Adrenal gland (tissue), 12 donors: ENCODE measurements around the gene CDCA4. TPM values are rescaled to one million over a fixed set of nuclear protein-coding genes. Genes with fewer than 3 reads are reported as not detected.

Source experiments
- DNase-seq, 7 donors: peaks; one replicate each; pipeline ENCODE4 v3.0.0-alpha.2; 2019 to 2020
- H3K27ac ChIP-seq, 5 donors: fragments of 200-600 bp; sonication (generic) in 4 of 5; 1 replicate in 3 of 5; 2 replicates in 2 of 5; pipeline versions ENCODE4 v1.5.1 to v1.8.0; 2016 to 2020; ENCODE audit warnings: mild to moderate bottlenecking in 1 of 5
- H3K27me3 ChIP-seq: fragments of 200-600 bp; 2 replicates; pipeline ENCODE4 v1.8.0; 2021
- H3K36me3 ChIP-seq, 2 donors: fragments of 200-600 bp; replicated peaks in 1 of 2; 1 replicate in 1 of 2; 2 replicates in 1 of 2; pipeline versions ENCODE4 v1.5.1 to v1.8.0; 2018 to 2022
- H3K4me1 ChIP-seq, 2 donors: fragments of 200-600 bp; replicated peaks in 1 of 2; 1 replicate in 1 of 2; 2 replicates in 1 of 2; pipeline versions ENCODE4 v1.5.1 to v1.8.0; 2018 to 2021
- H3K4me3 ChIP-seq, 4 donors: fragments of 200-600 bp; sonication (generic) in 3 of 4; one replicate each; pipeline ENCODE4 v1.5.1; 2016 to 2018
- H3K9me3 ChIP-seq, 3 donors: fragments of 200-600 bp; sonication (generic) in 1 of 3; replicated peaks in 1 of 3; 1 replicate in 2 of 3; 2 replicates in 1 of 3; pipeline versions ENCODE4 v1.5.1 to v1.8.0; 2016 to 2021
- CTCF ChIP-seq, 6 experiments: fragments of 450-650 bp in 4 of 6; fragments of 200-600 bp in 2 of 6; sonication (generic) in 1 of 6; IDR thresholded peaks; 1 replicate in 5 of 6; 2 replicates in 1 of 6; pipeline versions ENCODE4 v1.5.1 to v1.8.0; 2016 to 2021; ENCODE audit warnings: antibody characterized with exemption in 6 of 6, mild to moderate bottlenecking in 2 of 6, moderate library complexity in 1 of 6
- POLR2A ChIP-seq, 2 donors: fragments of 450-650 bp; IDR thresholded peaks; one replicate each; pipeline ENCODE4 v1.6.1; 2017; ENCODE audit warnings: antibody characterized with exemption in 2 of 2, mild to moderate bottlenecking in 2 of 2, moderate library complexity in 1 of 2
- WGBS, 4 donors: extraction: QIAGEN DNeasy Blood & Tissue Kit in 2 of 4; methylation state at CpG; one replicate each; pipeline versions ENCODE4 v1.1.5 to v1.1.7; 2013 to 2017; 5-methylcytosine and 5-hydroxymethylcytosine counted together
- intact Hi-C, 2 donors: fragments of 100-400 bp; cut with DNase I; formaldehyde crosslinking; loops; one replicate each; pipeline versions ENCODE4 v1.14.1 to v1.15.0; 2022 to 2023
- polyA plus RNA-seq, 3 donors: library from polyadenylated mRNA; stranded (reverse); fragments of 200-250 nt in 2 of 3; fragments of 350-450 nt in 1 of 3; fragmentation: Illumina TruSeq in 1 of 3; extraction: RNeasy Lipid Tissue Mini Kit (QIAGEN cat#74804) in 1 of 3; gene quantifications; one replicate each; pipeline ENCODE4 v1.2.3, GENCODE V29; 2013 to 2014
- total RNA-seq, 9 donors: library from RNA; depleted of rRNA in 4 of 9; stranded (reverse); fragments of >200 nt in 4 of 9; fragments of 120-200 nt in 1 of 9; fragmentation: NEBNext Ultra II Directional in 1 of 9; extraction: Animal tissue kit (Norgen Biotek cat#: 25700) in 1 of 9; gene quantifications; one replicate each; pipeline versions ENCODE4 v1.1.0 to v1.2.4, GENCODE V29; 2013 to 2023
- donor health status: healthy with polysubstance abuse.
- donor health status: Bipolar disorder and iron deficiency.
- donor health status: DM: yes; HTN: yes; CAD: no.
- donor health status: DM: no; HTN: no; CAD: no.
- donor health status: DM: no; HTN: no; CAD: no.
- donor health status: DM: yes; HTN: yes; CAD: no.

The CDCA4 gene
- total and polyA plus RNA-seq, 12 donors = 0.66 to 10.5 (median 4.1) TPM

DNA sequence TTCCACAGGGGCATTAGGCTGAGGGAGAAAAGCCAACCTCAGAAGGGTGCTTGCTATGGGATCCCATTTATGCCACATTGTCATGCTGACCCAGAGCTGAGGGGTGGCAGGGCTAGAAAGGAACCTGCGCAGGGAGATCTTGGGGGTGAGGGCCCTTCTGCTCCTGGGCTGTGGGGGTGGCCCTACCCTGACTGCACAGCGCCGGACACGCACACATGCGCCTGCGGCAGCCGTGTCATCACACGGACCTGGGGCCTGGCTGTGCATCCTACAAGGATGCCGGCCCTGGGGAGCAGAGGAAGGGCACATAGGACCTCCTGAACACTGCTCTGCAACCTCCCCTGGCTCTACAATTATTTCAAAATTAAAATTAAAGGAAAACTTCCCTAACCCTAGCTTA, 6.9 kb downstream of the CDCA4 start:
- WGBS, 4 donors = 83 to 90% (median 89%) methylated on average over 2 to 9 of the region's 9 CpGs
- peaks cover 0 to 21% of the 10 kb centered on the region in 2 donors for H3K36me3 ChIP-seq
- intact Hi-C loops = no loop called here
- no peaks in the 10 kb centered on the region for H3K27me3 ChIP-seq
- no peaks in the 10 kb centered on the region for H3K9me3 ChIP-seq
- no peak overlapping the region for H3K27ac ChIP-seq
- peaks cover 0 to 5% of the 10 kb centered on the region in 2 donors for H3K4me1 ChIP-seq
- no peak overlapping the region for H3K4me3 ChIP-seq
- no peak for DNase-seq
- TF ChIP-seq CTCF (IDR thresholded peaks at IDR 0.05) (no peak), POLR2A (IDR thresholded peaks at IDR 0.05) (no peak)

DNA sequence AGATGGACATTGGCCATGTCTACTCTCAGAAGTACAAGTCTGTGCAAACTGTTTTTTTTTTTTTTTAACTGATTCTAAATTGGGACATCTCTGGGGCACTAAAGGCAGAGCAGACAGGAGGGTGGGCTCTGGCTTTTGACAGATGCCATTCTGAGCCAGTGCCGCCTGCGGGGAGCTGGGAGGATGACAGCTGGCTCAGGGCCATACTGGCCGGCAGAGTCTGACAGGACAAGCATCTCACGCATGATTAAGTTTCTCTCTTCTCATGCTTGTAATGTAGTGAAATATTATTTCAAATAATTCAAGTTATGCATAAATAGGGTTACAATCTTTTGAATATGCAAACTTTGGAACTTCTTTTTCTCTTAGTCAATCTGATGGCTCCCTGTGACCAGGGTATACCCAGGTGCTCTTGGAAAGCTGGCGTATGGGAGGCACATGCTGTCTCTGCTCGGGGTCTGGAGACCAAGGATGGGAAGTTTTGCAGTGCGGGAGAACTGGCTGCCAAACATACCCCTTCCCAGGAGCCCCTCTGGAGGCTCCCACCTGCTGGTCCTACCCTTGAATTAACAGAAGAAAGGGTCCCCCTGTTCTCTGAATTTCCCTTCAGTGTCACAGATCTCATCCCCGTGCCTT, 7.6 kb downstream of the CDCA4 start:
- Histone ChIP-seq H3K36me3 (peaks cover 0 to 21% of the 10 kb centered on the region in 2 donors), H3K9me3 (no peaks in the 10 kb centered on the region), H3K4me3 (no peak overlapping the region), H3K27ac (no peak overlapping the region), H3K4me1 (peaks cover 0 to 4% of the 10 kb centered on the region in 2 donors), H3K27me3 (no peaks in the 10 kb centered on the region)
- peak in 2 of 7 donors; percentile 25 to 39 for DNase-seq
- TF ChIP-seq POLR2A (IDR thresholded peaks at IDR 0.05) = no peak
- no peak for TF ChIP-seq CTCF (IDR thresholded peaks at IDR 0.05)
- intact Hi-C loops = no loop called here
- 46 to 56% (median 49%) methylated on average over 8 of the region's 8 CpGs for WGBS, 4 donors

DNA sequence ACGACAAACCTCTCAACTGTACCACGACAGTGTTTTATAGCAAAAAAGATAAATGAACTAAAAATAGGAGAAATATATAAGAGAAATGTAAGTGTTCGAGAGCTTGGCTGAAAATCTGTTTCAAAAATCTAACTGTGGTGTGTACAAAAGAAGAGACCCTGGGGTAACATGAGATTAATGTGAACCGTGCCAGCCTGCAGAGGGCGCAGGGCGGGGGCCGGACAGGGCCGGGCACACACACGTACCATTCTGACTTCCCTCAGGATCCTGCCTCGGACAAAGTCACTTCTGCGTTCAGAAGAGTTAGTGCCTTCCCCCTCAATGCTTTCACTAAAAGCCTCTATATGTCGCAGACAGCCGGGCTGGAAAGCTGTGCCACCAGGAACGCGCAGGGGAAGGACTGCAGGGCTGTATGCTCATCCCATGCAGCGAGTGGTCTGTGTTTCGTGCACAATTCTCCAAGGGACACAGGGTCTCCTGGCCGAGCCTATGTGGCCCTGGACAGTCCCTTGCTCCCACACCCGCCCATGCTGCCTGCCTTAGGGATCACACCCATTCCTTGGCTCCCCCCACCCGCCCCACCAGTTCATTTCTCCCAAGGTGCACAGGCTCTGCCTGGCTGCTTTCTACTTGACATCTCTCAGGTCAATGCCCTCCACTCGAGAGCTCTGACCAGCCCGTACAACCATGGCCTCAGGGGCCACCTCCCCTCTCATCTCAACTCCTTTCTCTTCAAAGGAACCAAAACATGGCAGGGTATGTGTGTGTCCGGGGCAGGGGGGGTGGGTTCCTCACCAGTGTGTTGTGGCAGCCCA, 8.5 kb downstream of the CDCA4 start:
- H3K36me3 ChIP-seq = peaks cover 0 to 21% of the 10 kb centered on the region in 2 donors
- H3K27me3 ChIP-seq = no peaks in the 10 kb centered on the region
- H3K27ac ChIP-seq = no peak overlapping the region
- H3K9me3 ChIP-seq = no peaks in the 10 kb centered on the region
- H3K4me1 ChIP-seq = peaks cover 0 to 4% of the 10 kb centered on the region in 2 donors
- TF ChIP-seq POLR2A (IDR thresholded peaks at IDR 0.05) = no peak
- TF ChIP-seq CTCF (IDR thresholded peaks at IDR 0.05) = peak in 3 of 6 experiments; percentile 20 to 38 (median 25)
- intact Hi-C loops = no loop called here
- H3K4me3 ChIP-seq = no peak overlapping the region
- DNase-seq = peak in 3 of 7 donors; percentile 27 to 42 (median 32)
- 68 to 81% (median 78%) methylated on average over 22 to 23 of the region's 23 CpGs for WGBS, 4 donors

GRCh38 chr14:105011312-105011990, 9.4 kb downstream of the CDCA4 start:
- DNase-seq = no peak
- intact Hi-C loops = no loop called here
- Histone ChIP-seq H3K27ac (no peak overlapping the region), H3K4me1 (peaks cover 0 to 4% of the 10 kb centered on the region in 2 donors), H3K27me3 (no peaks in the 10 kb centered on the region), H3K9me3 (no peaks in the 10 kb centered on the region), H3K36me3 (peaks cover 0 to 21% of the 10 kb centered on the region in 2 donors), H3K4me3 (no peak overlapping the region)
- TF ChIP-seq POLR2A (IDR thresholded peaks at IDR 0.05) (no peak), CTCF (IDR thresholded peaks at IDR 0.05) (no peak)
- WGBS, 4 donors = 78 to 91% (median 89%) methylated on average over 13 to 29 of the region's 29 CpGs
